GF-D8 (cell line): ENCODE results near the gene NAA38.
A peak's percentile ranks its signal among the peaks of the same experiment; 100 is the strongest.

Experiments
- DNase-seq: peaks from one replicate; lab custom pipeline; 2025; lab: John Stamatoyannopoulos, UW

The NAA38 gene, protein sequence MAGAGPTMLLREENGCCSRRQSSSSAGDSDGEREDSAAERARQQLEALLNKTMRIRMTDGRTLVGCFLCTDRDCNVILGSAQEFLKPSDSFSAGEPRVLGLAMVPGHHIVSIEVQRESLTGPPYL

GRCh38 chr17:7856811-7857712, at the start of gene NAA38:
Gene NAA38, minus strand, starts transcription at chr17:7857559. Its CDS starts 96 bp downstream, at chr17:7857463.
- peak; percentile 87 for DNase-seq

DNA sequence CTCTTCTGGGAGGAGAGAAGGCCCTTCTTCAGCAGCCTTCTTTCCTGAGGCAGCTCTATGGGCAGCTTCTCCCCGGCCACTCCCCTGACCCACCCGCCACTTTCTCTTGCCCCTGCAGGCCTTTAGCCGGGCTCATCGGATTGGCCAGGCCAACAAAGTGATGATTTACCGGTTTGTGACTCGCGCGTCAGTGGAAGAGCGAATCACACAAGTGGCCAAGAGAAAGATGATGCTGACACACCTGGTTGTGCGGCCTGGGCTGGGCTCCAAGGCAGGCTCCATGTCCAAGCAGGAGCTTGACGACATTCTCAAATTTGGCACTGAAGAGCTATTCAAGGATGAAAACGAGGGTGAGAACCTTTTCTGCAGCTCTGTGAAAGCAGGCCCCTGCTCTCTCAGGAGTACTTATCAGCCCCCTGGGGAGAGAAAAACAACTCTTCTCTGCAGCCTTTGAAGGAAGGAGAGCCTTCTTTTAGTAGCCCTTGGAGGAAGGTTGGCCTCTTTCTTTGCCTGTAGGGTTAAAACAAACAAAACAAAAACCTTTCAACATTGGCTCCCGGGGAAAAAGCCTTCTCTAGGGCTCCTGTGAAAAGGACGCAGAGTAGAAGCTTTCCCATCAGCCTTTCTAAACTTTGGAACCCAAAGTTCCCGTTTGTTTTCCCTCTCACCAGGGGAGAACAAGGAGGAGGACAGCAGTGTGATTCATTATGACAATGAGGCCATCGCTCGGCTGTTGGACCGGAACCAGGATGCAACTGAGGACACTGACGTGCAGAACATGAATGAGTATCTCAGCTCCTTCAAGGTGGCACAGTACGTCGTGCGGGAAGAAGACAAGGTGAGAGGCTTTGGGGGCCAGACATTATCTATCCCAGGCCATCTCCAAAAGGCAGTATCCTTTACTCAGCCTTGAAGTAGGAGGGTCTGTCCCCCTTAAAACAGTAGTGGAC, 46.1 kb upstream of the NAA38 start:
- DNase-seq: no peak

DNA sequence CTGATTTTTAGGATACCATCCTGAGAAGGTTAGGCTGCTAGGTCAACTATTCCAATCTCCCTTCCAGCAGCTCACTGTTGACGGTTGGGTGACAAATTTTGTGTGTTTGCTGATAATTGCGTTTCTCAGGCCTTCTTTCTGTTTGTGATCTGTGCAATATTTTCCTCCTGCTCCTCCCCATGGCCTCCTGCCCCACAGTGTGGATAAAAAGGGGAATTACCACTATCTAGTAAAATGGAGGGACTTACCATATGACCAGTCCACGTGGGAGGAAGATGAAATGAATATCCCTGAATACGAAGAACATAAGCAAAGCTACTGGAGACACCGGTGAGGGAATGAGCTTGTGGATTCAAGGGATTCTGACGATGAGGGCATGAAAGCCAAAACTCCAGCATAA, 40.4 kb upstream of the NAA38 start:
- DNase-seq: no peak

DNA sequence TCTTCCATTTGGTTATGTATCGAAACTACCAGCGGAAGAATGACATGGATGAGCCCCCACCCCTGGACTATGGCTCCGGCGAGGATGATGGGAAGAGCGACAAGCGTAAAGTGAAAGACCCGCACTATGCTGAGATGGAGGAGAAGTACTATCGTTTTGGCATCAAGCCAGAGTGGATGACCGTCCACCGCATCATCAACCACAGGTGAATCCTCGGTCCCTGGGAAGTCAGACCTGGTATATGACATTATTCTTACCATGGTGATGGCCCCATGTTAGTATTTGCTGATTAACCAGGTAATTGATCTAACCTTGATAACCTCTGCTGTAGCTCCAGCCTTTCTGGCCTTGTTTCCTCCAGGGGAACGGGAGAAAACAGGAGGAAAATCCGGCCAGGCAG, 39.7 kb upstream of the NAA38 start:
- no peak for DNase-seq

GRCh38 chr17:7894866-7895265, 37.5 kb upstream of the NAA38 start:
- DNase-seq: no peak

- no peak for DNase-seq
Observed at GRCh38 chr17:7894226-7894625, 36.9 kb upstream of the NAA38 start.

DNA sequence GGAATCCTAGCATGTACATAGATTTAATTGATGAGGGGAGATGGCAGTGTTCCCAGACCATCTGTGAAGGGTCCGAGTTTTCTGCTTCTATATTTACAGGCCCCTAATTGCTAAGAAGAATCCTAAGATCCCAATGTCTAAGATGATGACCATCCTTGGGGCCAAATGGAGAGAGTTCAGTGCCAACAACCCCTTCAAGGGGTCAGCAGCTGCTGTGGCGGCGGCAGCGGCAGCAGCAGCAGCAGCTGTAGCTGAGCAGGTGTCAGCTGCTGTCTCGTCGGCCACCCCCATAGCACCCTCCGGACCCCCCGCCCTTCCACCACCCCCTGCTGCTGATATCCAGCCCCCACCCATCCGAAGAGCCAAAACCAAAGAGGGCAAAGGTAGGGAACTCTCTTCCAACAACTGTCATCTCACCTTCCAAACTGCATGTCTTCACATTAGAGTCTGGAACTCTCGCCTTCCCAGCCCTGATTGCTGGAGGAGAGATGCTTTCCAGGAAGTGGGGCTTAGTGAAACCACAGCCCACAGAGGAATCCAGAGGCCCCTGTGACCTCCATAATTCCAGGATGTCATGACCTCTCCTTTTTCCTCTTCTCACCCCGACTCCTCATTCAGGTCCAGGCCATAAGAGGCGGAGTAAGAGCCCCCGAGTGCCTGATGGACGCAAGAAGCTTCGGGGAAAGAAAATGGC, 36.0 kb upstream of the NAA38 start:
- DNase-seq: no peak

DNA sequence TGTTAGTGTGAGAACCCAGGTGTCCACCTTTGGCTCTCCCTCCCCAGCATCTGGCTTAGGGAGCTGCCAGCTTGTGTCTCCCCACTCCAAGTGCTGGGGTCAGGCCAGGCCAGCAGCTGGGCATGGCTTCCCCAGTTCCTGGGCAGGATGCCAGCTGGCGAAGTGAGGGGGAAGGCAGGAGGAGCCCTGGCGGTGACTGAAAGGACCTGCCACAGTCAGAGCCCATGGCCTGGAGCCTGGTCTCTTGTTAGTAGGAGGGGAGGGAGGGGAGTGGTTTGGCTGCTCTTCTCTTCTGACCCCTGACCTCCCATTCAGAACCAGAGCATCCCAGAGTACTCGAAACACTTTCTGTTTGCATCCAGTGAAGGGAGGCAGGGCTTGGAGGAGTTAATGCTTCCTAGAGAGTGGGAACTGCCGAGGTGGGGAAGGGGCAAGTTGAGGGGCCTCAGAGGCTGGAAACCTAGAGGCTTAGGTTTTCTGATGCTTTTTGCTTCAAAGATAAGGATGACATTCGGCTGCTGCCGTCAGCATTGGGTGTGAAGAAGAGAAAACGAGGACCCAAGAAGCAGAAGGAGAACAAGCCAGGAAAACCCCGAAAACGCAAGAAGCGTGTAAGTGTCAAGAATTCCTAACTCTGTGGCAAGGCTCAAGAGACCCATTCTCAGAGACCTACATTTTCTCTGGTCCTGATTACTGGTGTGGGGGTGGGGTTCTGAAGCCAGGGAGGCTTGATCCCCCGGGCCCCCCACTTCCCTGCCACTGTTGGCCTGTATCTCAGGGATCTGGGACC, 32.0 kb upstream of the NAA38 start:
- peak; percentile 34 for DNase-seq

DNA sequence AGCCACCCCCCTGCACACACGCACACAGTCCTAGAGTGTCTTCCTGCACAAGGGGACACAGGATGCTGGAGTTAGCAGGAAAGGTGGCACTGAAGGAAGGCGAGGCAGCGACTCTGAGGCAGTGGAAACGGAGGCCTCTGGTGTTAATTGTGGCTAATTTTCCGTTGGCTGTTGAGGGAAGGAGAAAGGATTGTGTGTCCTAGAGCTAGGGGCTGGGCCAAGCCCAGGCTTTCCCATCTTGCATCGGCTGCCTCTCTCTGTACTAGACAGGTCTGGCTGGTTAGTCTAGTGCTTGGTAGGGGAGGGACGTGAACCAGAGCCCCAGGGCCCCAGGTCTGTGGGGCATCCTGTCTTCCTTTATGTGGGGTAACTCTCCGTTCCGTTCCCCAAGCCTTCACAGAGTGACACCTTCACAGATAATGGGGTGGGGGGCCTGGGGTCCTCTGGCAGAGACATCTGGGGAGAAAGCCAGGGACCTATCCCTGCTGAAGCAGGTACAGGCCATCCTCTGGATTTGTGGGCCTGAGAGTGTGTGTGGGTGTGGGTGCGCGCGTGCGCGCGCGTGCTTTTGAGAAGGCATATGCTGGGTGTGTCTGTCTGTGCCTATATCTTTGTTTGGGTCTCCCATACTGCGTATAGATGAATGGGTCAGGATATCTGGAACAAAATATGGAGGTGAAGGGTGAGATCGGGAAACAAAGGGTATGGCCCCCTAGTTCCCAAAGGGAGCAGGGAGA, 31.0 kb upstream of the NAA38 start, which contains the start of gene CHD3:
TSS of gene CHD3 (plus strand) at position 606 of the 737 bp plus-strand sequence. CDS start 212 bp downstream, outside the sequence.
- DNase-seq: no peak

GRCh38 chr17:7887482-7888183, 30.3 kb upstream of the NAA38 start:
- DNase-seq: peak; percentile 77

DNA sequence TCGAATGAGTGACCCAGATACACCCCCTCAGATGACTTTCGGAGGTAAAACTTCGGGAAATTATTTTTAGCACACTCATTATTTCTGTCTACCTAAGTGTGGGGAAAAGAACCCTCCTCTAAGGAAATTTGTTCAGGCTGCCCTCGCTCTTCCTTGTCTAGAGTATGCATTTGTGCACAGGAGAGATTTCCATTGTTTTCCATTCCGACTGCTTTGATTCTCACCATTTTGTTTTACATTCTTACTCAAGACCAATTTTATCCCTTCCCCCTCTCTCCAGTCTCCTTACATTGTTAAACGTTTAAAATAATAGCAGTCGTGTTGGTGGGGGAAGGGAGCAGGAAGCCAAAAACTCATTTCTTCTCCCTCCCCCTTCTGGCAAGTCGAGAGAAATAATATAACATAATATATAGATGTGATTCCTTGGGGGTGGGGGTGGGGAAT, 29.7 kb upstream of the NAA38 start:
- DNase-seq: no peak

DNA sequence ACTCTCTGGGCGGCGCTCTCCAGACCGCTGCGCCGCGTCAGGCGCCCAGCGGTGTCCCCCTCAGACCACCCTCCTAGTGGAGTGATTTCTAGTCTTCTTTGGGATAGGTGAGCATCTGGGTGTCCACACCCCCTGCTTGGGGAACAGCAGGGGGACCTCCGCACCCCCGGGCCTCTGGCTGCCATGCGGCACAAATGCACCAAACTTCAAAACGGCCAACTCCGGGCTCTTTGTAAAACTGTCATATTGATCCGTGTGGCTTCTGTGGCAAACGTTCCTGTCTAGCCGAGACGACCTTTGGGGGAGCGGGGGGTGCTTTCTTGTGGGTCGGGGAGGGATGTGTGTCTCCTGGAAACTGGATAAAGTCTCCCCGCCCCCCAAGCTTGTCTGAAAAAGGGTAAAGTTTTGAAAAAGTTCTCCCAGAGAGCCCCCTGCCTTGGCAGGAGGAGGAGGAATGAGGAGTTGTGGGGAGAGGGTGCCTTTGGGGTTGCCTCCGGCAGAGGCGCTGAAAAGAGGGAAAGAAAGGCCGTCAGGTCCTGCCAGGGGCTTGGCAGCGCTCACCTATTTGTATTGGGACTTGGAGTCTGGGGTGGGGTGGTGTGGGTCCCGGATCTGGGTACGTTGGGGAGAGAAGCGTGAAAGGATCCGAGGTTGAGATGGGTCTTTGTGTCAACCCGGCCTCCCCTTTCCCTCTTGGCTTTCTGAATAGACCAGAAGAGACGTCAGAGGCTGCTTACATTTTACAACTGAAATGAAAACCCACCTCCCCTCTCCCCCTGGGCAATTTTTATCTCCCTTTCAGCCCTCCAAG, 29.1 kb upstream of the NAA38 start:
- DNase-seq: no peak

- peak; percentile 23 for DNase-seq
Observed at GRCh38 chr17:7885367-7886226, 28.2 kb upstream of the NAA38 start.

GRCh38 chr17:7884581-7885366, 27.4 kb upstream of the NAA38 start:
- no peak for DNase-seq

- DNase-seq: no peak
Observed at GRCh38 chr17:7883781-7884386, 26.5 kb upstream of the NAA38 start.

- DNase-seq: no peak
Observed at GRCh38 chr17:7882629-7883028, 25.3 kb upstream of the NAA38 start.
